K562 (cell line): ENCODE results near the gene GNAL. TPM values are rescaled to one million over a fixed set of nuclear protein-coding genes. Genes with fewer than 3 reads are reported as not detected.
A peak's percentile ranks its signal among the peaks of the same experiment; 100 is the strongest.

Experiments used
- ATAC-seq: fragments of 200-7000 bp; cut with Tn5 transposase; 3 replicates; pipeline ENCODE4 v1.9.1; 2020; ENCODE audit warnings: moderate library complexity
- BruUV-seq: library from RNA; stranded (reverse); fragments of 400-500 nt; replicated peaks from 2 replicates; lab custom pipeline; 2021; lab: Mats Ljungman, UMichigan
- CTCF ChIA-PET: fragments of 300-600 bp; formaldehyde crosslinking; extraction: SDS; loops from one replicate; lab custom pipeline; 2021; ENCODE audit warnings: low intra/inter-chr PET ratio; lab: Yijun Ruan, JAX
- POLR2A ChIA-PET: fragments of 300-600, 350-650 bp; sonication (Branson Sonifier 250); formaldehyde crosslinking; extraction: SDS; loops from one replicate; lab custom pipeline; 2021; ENCODE audit warnings: antibody characterized with exemption, inconsistent platforms; lab: Yijun Ruan, JAX
- DNase-seq, 4 experiments: peaks; one replicate each; pipeline versions ENCODE4 v3.0.0 to v3.0.0-alpha.2; 2011 to 2018; ENCODE audit warnings: low spot score in 3 of 4, mixed read lengths in 3 of 4; ENCODE audit errors: extremely low read depth in 1 of 4
- FAIRE-seq: peaks from 2 replicates; lab custom pipeline; 2011; peaks lifted over from hg19 to GRCh38; lab: Jason Lieb, UNC
- H2AFZ ChIP-seq: 2 replicates; pipeline ENCODE4 v1.6.0; 2011; ENCODE audit warnings: low read depth, low read length, control low read depth, inconsistent platforms
- H3K27ac ChIP-seq: fragments of 200-600 bp; 3 replicates; pipeline ENCODE4 v1.8.0; 2011; ENCODE audit warnings: low read depth, mild to moderate bottlenecking, control low read depth, inconsistent platforms, low read length, moderate library complexity, mixed read lengths; ENCODE audit errors: extremely low read depth
- H3K27me3 ChIP-seq, 2 experiments: fragments of 300-600 bp in 1 of 2; 2 replicates in 1 of 2; 3 replicates in 1 of 2; pipeline versions ENCODE4 v1.6.0 to v1.8.0; 2011; ENCODE audit warnings: inconsistent platforms in 2 of 2, low read length in 2 of 2, mild to moderate bottlenecking in 1 of 2, mixed read lengths in 1 of 2, moderate library complexity in 1 of 2; ENCODE audit not compliant: control insufficient read depth in 2 of 2, insufficient read depth in 2 of 2
- H3K36me3 ChIP-seq: fragments of 300-600 bp; 3 replicates; pipeline ENCODE4 v1.8.0; 2011; ENCODE audit warnings: mild to moderate bottlenecking, low read length, inconsistent platforms; ENCODE audit not compliant: control insufficient read depth, insufficient read depth
- H3K4me1 ChIP-seq, 2 experiments: fragments of 200-600 bp in 1 of 2; replicated peaks in 1 of 2; 2 replicates in 1 of 2; 3 replicates in 1 of 2; pipeline versions ENCODE4 v1.5.1 to v1.8.0; 2011; ENCODE audit warnings: inconsistent platforms in 2 of 2, low read length in 2 of 2, mild to moderate bottlenecking in 1 of 2, mixed read lengths in 1 of 2, moderate library complexity in 1 of 2; ENCODE audit not compliant: control insufficient read depth in 2 of 2, insufficient read depth in 2 of 2
- H3K4me2 ChIP-seq: 2 replicates; pipeline ENCODE4 v1.6.1; 2011; ENCODE audit warnings: low read length, control low read depth, inconsistent platforms, mixed read lengths; ENCODE audit not compliant: insufficient read depth
- H3K4me3 ChIP-seq: fragments of 200-600 bp; sonication (generic), shearing (Covaris generic); 2 replicates; pipeline ENCODE4 v1.5.1; 2016; ENCODE audit warnings: control low read depth, inconsistent platforms
- H3K79me2 ChIP-seq: fragments of 200-600 bp; 3 replicates; pipeline ENCODE4 v1.8.0; 2011; ENCODE audit warnings: low read length, inconsistent platforms; ENCODE audit not compliant: control insufficient read depth, insufficient read depth
- H3K9ac ChIP-seq, 2 experiments: 2 replicates each; pipeline versions ENCODE4 v1.6.0 to v1.6.1; 2011; ENCODE audit warnings: low read depth in 2 of 2, low read length in 2 of 2, control low read depth in 1 of 2, inconsistent platforms in 1 of 2, mild to moderate bottlenecking in 1 of 2, mixed read lengths in 1 of 2; ENCODE audit not compliant: insufficient read depth in 1 of 2
- H3K9me1 ChIP-seq: one replicate; pipeline ENCODE4 v1.6.0; 2011; ENCODE audit warnings: inconsistent platforms, mild to moderate bottlenecking, low read length, moderate library complexity; ENCODE audit not compliant: control insufficient read depth, insufficient read depth
- H3K9me3 ChIP-seq: replicated peaks from 2 replicates; pipeline ENCODE4 v1.5.1; 2011; ENCODE audit warnings: low read depth, low read length, inconsistent platforms; ENCODE audit not compliant: control insufficient read depth, insufficient read depth
- H4K20me1 ChIP-seq: replicated peaks from 2 replicates; pipeline ENCODE4 v1.6.1; 2011; ENCODE audit warnings: low read length, inconsistent platforms, mixed read lengths; ENCODE audit not compliant: control insufficient read depth, insufficient read depth
- KAT2B ChIP-seq: IDR thresholded peaks from one replicate; pipeline ENCODE4 v1.6.1; 2012; ENCODE audit warnings: low read depth, mild to moderate bottlenecking, control low read depth, inconsistent platforms, low read length, moderate library complexity
- NFE2 ChIP-seq: IDR thresholded peaks from 2 replicates; pipeline ENCODE4 v1.6.1; 2014; ENCODE audit warnings: antibody characterized with exemption, low read depth
- NFE2L1 ChIP-seq: fragments of 450-650 bp; IDR thresholded peaks from 2 replicates; pipeline ENCODE4 v1.6.1; 2016; ENCODE audit warnings: missing genetic modification characterization, low read depth, mild to moderate bottlenecking, missing compliant biosample characterization, moderate library complexity, borderline replicate concordance
- NUFIP1 ChIP-seq: fragments of 450-650 bp; IDR thresholded peaks from 2 replicates; pipeline ENCODE4 v1.6.1; 2018; ENCODE audit not compliant: partially characterized antibody
- PTTG1 ChIP-seq: fragments of 450-650 bp; IDR thresholded peaks from 2 replicates; pipeline ENCODE4 v1.6.1; 2016; ENCODE audit warnings: low read depth, mild to moderate bottlenecking, missing genetic modification characterization, missing compliant biosample characterization
- SMAD4 ChIP-seq: fragments of 250-450 bp; sonication (Bioruptor Pico); conservative IDR thresholded peaks from 2 replicates; pipeline ENCODE4 v1.8.0; 2021; ENCODE audit warnings: inconsistent platforms, mild to moderate bottlenecking, moderate library complexity
- SMARCA4 ChIP-seq: fragments of 450-650 bp; IDR thresholded peaks from 2 replicates; pipeline ENCODE4 v1.6.1; 2016
- ZNF175 ChIP-seq: fragments of 200-800 bp; sonication (Bioruptor generic); IDR thresholded peaks from 2 replicates; pipeline ENCODE4 v1.6.1; 2016; ENCODE audit warnings: low read depth, mild to moderate bottlenecking, missing genetic modification characterization, missing compliant biosample characterization
- ZNF41 ChIP-seq: fragments of 250-450 bp; sonication (Bioruptor Pico); conservative IDR thresholded peaks from 2 replicates; pipeline ENCODE4 v1.4.0; 2020; ENCODE audit warnings: mild to moderate bottlenecking
- ZNF583 ChIP-seq: fragments of 250-450 bp; sonication (Bioruptor Pico); IDR thresholded peaks from 2 replicates; pipeline ENCODE4 v1.4.0; 2020
- ZNF76 ChIP-seq: fragments of 250-450 bp; sonication (Bioruptor Pico); IDR thresholded peaks from 2 replicates; pipeline ENCODE4 v1.4.0; 2020; ENCODE audit warnings: mild to moderate bottlenecking, moderate library complexity, borderline replicate concordance
- WGBS: fragments of 100-300 bp; shearing (Covaris generic); methylation state at CpG from one replicate; pipeline ENCODE4 v1.1.6; 2016; ENCODE audit warnings: low coverage, mixed read lengths; ENCODE audit not compliant: insufficient coverage; ENCODE audit errors: missing lambda C conversion rate; 5-methylcytosine and 5-hydroxymethylcytosine counted together
- in situ Hi-C: fragments of 300-500 bp; cut with MboI; formaldehyde crosslinking; loops from 4 replicates; pipeline ENCODE4 v1.15.0; 2018; ENCODE audit warnings: inconsistent platforms, mixed read lengths
- intact Hi-C: fragments of 100-400 bp; cut with micrococcal nuclease; formaldehyde crosslinking; loops from 2 replicates; pipeline ENCODE4 v1.14.2; 2022
- polyA plus RNA-seq, 8 experiments: library from polyadenylated mRNA; depleted of rRNA in 4 of 8; stranded (reverse) in 5 of 8; unstranded in 3 of 8; fragments of >200 nt; fragmentation: Nextera tagmentation in 2 of 8; fragmentation: Illumina TruSeq in 1 of 8; extraction: Ambion mirVana in 2 of 8; extraction: Trizol in 1 of 8; gene quantifications; 2 replicates each; pipeline versions ENCODE4 v1.2.1 to v1.2.3, GENCODE V29; 2011 to 2014; ENCODE audit warnings: inconsistent platforms in 1 of 8, missing spikeins in 1 of 8
- total RNA-seq, 7 experiments: library from RNA; depleted of rRNA in 6 of 7; stranded (reverse); fragments of >200 nt in 6 of 7; fragmentation: Illumina TruSeq in 2 of 7; extraction: Trizol in 2 of 7; gene quantifications; 2 replicates each; pipeline versions ENCODE4 v1.2.1 to v1.2.3, GENCODE V29; 2011 to 2021; ENCODE audit warnings: low replicate concordance in 1 of 7
- TF ChIP-seq, protein P1 (sequence below): fragments of 250-450 bp; sonication (Bioruptor Pico); IDR thresholded peaks from 2 replicates; pipeline ENCODE4 v1.8.0; 2021; ENCODE audit warnings: moderate library complexity, mild to moderate bottlenecking, inconsistent platforms
- TF ChIP-seq, protein P2 (sequence below): fragments of 450-650 bp; IDR thresholded peaks from 2 replicates; pipeline ENCODE4 v1.7.1; 2018; ENCODE audit warnings: mild to moderate bottlenecking, low read depth; ENCODE audit not compliant: partially characterized antibody
- TF ChIP-seq, protein P3 (sequence below), 2 experiments: fragments of 450-650 bp; conservative IDR thresholded peaks; 2 replicates each; pipeline ENCODE4 v1.6.1; 2017; ENCODE audit warnings: mild to moderate bottlenecking in 2 of 2, moderate library complexity in 2 of 2
- TF ChIP-seq, protein P4 (sequence below): sonication (generic); formaldehyde crosslinking; IDR thresholded peaks from 2 replicates; pipeline ENCODE4 v1.8.0; 2022; ENCODE audit warnings: mild to moderate bottlenecking, low read depth, missing genetic modification reagents

The GNAL gene
- total and polyA plus RNA-seq, 9 of the 15 experiments (the other 6 are each of a cell fraction or from before 2014, with no cell fraction given) = under 0.01 to 0.10 (median 0.01) TPM; not detected in 5

DNA sequence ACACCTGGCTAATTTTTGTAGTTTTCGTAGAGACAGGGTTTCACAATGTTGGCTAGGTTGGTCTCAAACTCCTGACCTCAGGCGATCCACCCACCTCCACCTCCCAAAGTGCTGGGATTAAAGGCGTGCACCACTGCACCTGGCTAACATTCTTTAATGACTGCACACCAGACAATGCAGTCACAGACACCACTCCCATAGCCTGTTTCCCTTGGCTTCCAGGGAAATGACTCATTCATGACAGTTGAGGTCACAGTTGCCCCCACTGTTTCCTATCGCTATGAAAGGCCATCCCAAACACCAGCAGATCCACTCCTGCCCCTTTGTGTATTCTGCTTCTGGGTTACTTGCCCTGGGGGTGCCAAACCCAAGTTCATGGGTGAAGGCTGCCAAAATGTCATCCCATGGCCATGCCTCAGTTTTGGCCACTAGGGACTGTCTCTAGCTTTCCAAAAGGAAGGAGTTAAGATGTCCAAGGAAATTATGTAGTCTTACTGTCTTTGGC lies 170.9 kb downstream of the GNAL start:
- ATAC-seq (peak; percentile 51), FAIRE-seq (peak; percentile 92), DNase-seq (peak in 3 of 4 experiments; percentile 30 to 64 (median 46))
- H3K4me3 ChIP-seq = no peak overlapping the region
- H3K9me3 ChIP-seq = no peaks in the 10 kb centered on the region
- H3K36me3 ChIP-seq = no peaks in the 10 kb centered on the region
- H3K27ac ChIP-seq = peak overlapping the region; percentile 6; the same call in 2 of the 3 replicates
- 0 out of 5 replicates have a peak, but pooled peaks cover 0 to under 1% of the 10 kb centered on the region in 2 experiments for H3K27me3 ChIP-seq
- peak overlapping the region; percentile 76 for H2AFZ ChIP-seq
- ChIA-PET CTCF (no interaction called here), POLR2A (interaction anchor here (0.7 to 1.2 kb wide), 3 partner anchors 8 to 102 kb away, joined by 3 read pairs; no protein-coding TSS in a partner anchor)
- H3K79me2 ChIP-seq = no peaks in the 10 kb centered on the region
- no TSS peak for BruUV-seq
- WGBS = 29% methylated on average over 4 of the region's 4 CpGs
- no peaks in the 10 kb centered on the region for H3K9me1 ChIP-seq
- no peak overlapping the region for H3K9ac ChIP-seq
- no peak overlapping the region for H3K4me2 ChIP-seq
- H4K20me1 ChIP-seq = no peaks in the 10 kb centered on the region
- peaks cover 22 to 23% of the 10 kb centered on the region in 2 experiments for H3K4me1 ChIP-seq
- in situ Hi-C loops (no loop called here), intact Hi-C loops (no loop called here)
- TF ChIP-seq, protein P1, sequence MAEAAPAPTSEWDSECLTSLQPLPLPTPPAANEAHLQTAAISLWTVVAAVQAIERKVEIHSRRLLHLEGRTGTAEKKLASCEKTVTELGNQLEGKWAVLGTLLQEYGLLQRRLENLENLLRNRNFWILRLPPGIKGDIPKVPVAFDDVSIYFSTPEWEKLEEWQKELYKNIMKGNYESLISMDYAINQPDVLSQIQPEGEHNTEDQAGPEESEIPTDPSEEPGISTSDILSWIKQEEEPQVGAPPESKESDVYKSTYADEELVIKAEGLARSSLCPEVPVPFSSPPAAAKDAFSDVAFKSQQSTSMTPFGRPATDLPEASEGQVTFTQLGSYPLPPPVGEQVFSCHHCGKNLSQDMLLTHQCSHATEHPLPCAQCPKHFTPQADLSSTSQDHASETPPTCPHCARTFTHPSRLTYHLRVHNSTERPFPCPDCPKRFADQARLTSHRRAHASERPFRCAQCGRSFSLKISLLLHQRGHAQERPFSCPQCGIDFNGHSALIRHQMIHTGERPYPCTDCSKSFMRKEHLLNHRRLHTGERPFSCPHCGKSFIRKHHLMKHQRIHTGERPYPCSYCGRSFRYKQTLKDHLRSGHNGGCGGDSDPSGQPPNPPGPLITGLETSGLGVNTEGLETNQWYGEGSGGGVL (CRISPR knock-in tag) = no peak
- TF ChIP-seq SMAD4 (CRISPR knock-in tag) = 0 out of 2 replicates have a peak, but pooled peaks have one; percentile 17
- TF ChIP-seq ZNF41 (CRISPR knock-in tag) = no peak
- TF ChIP-seq, protein P2, sequence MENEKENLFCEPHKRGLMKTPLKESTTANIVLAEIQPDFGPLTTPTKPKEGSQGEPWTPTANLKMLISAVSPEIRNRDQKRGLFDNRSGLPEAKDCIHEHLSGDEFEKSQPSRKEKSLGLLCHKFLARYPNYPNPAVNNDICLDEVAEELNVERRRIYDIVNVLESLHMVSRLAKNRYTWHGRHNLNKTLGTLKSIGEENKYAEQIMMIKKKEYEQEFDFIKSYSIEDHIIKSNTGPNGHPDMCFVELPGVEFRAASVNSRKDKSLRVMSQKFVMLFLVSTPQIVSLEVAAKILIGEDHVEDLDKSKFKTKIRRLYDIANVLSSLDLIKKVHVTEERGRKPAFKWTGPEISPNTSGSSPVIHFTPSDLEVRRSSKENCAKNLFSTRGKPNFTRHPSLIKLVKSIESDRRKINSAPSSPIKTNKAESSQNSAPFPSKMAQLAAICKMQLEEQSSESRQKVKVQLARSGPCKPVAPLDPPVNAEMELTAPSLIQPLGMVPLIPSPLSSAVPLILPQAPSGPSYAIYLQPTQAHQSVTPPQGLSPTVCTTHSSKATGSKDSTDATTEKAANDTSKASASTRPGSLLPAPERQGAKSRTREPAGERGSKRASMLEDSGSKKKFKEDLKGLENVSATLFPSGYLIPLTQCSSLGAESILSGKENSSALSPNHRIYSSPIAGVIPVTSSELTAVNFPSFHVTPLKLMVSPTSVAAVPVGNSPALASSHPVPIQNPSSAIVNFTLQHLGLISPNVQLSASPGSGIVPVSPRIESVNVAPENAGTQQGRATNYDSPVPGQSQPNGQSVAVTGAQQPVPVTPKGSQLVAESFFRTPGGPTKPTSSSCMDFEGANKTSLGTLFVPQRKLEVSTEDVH = no peak
- TF ChIP-seq KAT2B = no peak
- TF ChIP-seq ZNF76 (CRISPR knock-in tag) = no peak
- no peak for TF ChIP-seq NFE2L1
- TF ChIP-seq ZNF583 (CRISPR knock-in tag) = no peak
- TF ChIP-seq NFE2 = no peak
- peak; percentile 49 for TF ChIP-seq SMARCA4
- TF ChIP-seq NUFIP1 = no peak
- TF ChIP-seq, protein P3, sequence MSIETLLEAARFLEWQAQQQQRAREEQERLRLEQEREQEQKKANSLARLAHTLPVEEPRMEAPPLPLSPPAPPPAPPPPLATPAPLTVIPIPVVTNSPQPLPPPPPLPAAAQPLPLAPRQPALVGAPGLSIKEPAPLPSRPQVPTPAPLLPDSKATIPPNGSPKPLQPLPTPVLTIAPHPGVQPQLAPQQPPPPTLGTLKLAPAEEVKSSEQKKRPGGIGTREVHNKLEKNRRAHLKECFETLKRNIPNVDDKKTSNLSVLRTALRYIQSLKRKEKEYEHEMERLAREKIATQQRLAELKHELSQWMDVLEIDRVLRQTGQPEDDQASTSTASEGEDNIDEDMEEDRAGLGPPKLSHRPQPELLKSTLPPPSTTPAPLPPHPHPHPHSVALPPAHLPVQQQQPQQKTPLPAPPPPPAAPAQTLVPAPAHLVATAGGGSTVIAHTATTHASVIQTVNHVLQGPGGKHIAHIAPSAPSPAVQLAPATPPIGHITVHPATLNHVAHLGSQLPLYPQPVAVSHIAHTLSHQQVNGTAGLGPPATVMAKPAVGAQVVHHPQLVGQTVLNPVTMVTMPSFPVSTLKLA (conservative IDR thresholded peaks at IDR 0.05) = no peak
- TF ChIP-seq, protein P4, sequence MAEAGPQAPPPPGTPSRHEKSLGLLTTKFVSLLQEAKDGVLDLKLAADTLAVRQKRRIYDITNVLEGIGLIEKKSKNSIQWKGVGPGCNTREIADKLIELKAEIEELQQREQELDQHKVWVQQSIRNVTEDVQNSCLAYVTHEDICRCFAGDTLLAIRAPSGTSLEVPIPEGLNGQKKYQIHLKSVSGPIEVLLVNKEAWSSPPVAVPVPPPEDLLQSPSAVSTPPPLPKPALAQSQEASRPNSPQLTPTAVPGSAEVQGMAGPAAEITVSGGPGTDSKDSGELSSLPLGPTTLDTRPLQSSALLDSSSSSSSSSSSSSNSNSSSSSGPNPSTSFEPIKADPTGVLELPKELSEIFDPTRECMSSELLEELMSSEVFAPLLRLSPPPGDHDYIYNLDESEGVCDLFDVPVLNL (CRISPR knock-in tag) = no peak
- 0 out of 2 replicates have a peak, but pooled peaks have one; percentile 30 for TF ChIP-seq ZNF175 (CRISPR knock-in tag)
- no peak for TF ChIP-seq PTTG1 (tag)
